ENCODE data around the gene RAI14. TPM values are rescaled to one million over a fixed set of nuclear protein-coding genes. Genes with fewer than 3 reads are reported as not detected.

The RAI14 gene
- 82.7 and 125 TPM in 2 replicates for total RNA-seq
- 98.7 and 128 TPM in 2 replicates for polyA plus RNA-seq
- polyA plus RNA-seq (2012) = 98.4 and 101 TPM in 2 replicates
- polyA minus RNA-seq (ENCODE audit: low replicate concordance) = 542 and 706 TPM in 2 replicates

DNA sequence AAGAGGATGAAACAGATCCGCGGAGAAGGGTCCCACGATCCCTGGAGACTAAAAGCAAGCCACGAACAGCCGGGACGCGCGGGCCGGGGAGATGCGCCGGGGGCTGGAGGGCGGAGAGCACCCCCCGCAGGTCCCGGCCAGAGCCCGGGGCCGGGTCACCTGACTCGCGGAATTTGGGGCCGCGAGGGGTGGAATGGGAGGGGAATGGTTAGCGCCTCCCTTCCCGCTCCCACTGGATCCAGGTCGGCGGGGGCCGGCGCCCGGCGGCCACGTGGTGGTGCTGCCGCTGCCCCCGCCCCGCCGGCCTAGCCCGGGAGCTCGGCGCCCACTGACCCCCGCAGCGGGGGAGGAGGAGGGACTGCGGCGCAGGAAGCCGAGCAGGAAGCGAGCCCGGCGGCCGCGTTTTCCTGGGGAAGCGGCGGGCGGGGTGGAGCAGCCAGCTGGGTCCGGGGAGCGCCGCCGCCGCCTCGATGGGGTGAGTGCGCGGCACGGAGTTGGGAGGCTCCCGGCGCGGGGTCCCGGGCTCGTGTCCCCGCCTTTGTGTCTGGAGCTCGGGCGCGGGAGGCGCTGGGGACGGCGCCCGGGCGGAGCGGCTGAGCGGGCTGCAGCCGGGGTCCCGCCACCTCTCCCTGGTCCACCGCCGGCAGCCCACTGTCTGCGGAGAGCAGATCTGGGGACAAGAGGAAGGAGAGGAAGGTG is at the start of gene RAI14:
Gene RAI14, plus strand, starts transcription at position 328 of the 699 bp plus-strand sequence. CDS start 30,592 bp downstream, outside the sequence.
- H3K36me3 ChIP-seq (ENCODE audit: control insufficient read depth, insufficient read depth, low read length) = no peaks in the 10 kb centered on the region
- peaks cover 43% of the 10 kb centered on the region for H3K79me2 ChIP-seq (ENCODE audit: control insufficient read depth, insufficient read depth, low read length)
- peaks cover 18% of the 10 kb centered on the region for H3K4me1 ChIP-seq (ENCODE audit: control insufficient read depth, extremely low read depth, insufficient read depth, low read length)
- peak within 1 kb of the TSS; percentile 63 for H2AFZ ChIP-seq (ENCODE audit: low read length)
- H4K20me1 ChIP-seq (ENCODE audit: control insufficient read depth, extremely low read depth, insufficient read depth, low read length) = no peaks in the 10 kb centered on the region
- no peaks in the 10 kb centered on the region for H3K9me3 ChIP-seq (ENCODE audit: control insufficient read depth, insufficient read depth, low read depth, low read length)
- TF ChIP-seq CTCF (conservative IDR thresholded peaks at IDR 0.05 in 1 of 2, IDR thresholded peaks at IDR 0.05 in 1 of 2; ENCODE audit: low read depth in 1 of 2, low read length in 2 of 2) (no peak), EZH2 (IDR thresholded peaks at IDR 0.05; ENCODE audit: low read length, missing control alignments) (no peak)
- peak within 1 kb of the TSS; percentile 77 to 94 (median 78) for H3K4me3 ChIP-seq (replicated peaks in 1 of 4; ENCODE audit: control extremely low read depth in 1 of 4, insufficient read depth in 1 of 4, low read depth in 3 of 4, low read length in 4 of 4)
- DNase-seq (ENCODE audit: low read depth in 2 of 2) = peak; percentile 81 to 87
- H3K9ac ChIP-seq (ENCODE audit: insufficient read depth, low read length) = peak within 1 kb of the TSS; percentile 92
- H3K4me2 ChIP-seq (ENCODE audit: extremely low read depth, insufficient read depth, low read length) = peak within 1 kb of the TSS; percentile 84
- H3K27ac ChIP-seq (ENCODE audit: insufficient read depth, low read length) = peak within 1 kb of the TSS; percentile 85
- H3K27me3 ChIP-seq (ENCODE audit: control insufficient read depth, insufficient read depth, low read length) = no peaks in the 10 kb centered on the region

DNA sequence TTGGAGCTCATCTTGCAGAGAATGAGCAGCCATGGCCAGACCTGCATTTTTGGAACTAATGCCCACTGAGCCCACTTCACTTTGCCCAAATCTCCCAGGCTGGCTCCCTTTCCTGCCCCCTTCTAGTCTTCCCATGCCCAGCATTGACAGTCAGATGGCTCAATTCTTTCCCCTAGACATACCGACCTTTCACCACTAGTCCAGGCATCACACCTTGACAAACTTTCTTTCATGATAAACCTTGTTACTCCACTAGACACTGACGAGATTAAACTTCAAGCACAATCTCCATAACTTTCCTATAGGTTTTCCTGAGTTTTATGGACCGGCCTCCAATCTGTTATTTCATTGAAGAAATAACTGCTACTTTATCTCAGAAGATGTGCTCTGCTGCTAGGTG is 47.8 kb upstream of the RAI14 start:
- Histone ChIP-seq H3K9me3 (ENCODE audit: control insufficient read depth, insufficient read depth, low read depth, low read length) (no peaks in the 10 kb centered on the region), H3K9ac (ENCODE audit: insufficient read depth, low read length) (no peak overlapping the region), H3K27ac (ENCODE audit: insufficient read depth, low read length) (peak overlapping the region; percentile 81), H3K4me3 (replicated peaks in 1 of 4; ENCODE audit: control extremely low read depth in 1 of 4, insufficient read depth in 1 of 4, low read depth in 3 of 4, low read length in 4 of 4) (no peak overlapping the region), H3K4me2 (ENCODE audit: extremely low read depth, insufficient read depth, low read length) (peak overlapping the region; percentile 51), H2AFZ (ENCODE audit: low read length) (no peak overlapping the region), H4K20me1 (ENCODE audit: control insufficient read depth, extremely low read depth, insufficient read depth, low read length) (no peaks in the 10 kb centered on the region), H3K79me2 (ENCODE audit: control insufficient read depth, insufficient read depth, low read length) (no peaks in the 10 kb centered on the region), H3K27me3 (ENCODE audit: control insufficient read depth, insufficient read depth, low read length) (no peaks in the 10 kb centered on the region), H3K36me3 (ENCODE audit: control insufficient read depth, insufficient read depth, low read length) (no peaks in the 10 kb centered on the region), H3K4me1 (ENCODE audit: control insufficient read depth, extremely low read depth, insufficient read depth, low read length) (peaks cover 18% of the 10 kb centered on the region)
- no peak for DNase-seq (ENCODE audit: low read depth in 2 of 2)
- TF ChIP-seq CTCF (conservative IDR thresholded peaks at IDR 0.05 in 1 of 2, IDR thresholded peaks at IDR 0.05 in 1 of 2; ENCODE audit: low read depth in 1 of 2, low read length in 2 of 2) (no peak), EZH2 (IDR thresholded peaks at IDR 0.05; ENCODE audit: low read length, missing control alignments) (no peak)

GRCh38 chr5:34608859-34609648 is 47.1 kb upstream of the RAI14 start:
- Histone ChIP-seq H3K4me3 (replicated peaks in 1 of 4; ENCODE audit: control extremely low read depth in 1 of 4, insufficient read depth in 1 of 4, low read depth in 3 of 4, low read length in 4 of 4) (no peak overlapping the region), H3K36me3 (ENCODE audit: control insufficient read depth, insufficient read depth, low read length) (no peaks in the 10 kb centered on the region), H3K4me1 (ENCODE audit: control insufficient read depth, extremely low read depth, insufficient read depth, low read length) (peaks cover 18% of the 10 kb centered on the region), H3K27me3 (ENCODE audit: control insufficient read depth, insufficient read depth, low read length) (no peaks in the 10 kb centered on the region), H2AFZ (ENCODE audit: low read length) (no peak overlapping the region), H3K9me3 (ENCODE audit: control insufficient read depth, insufficient read depth, low read depth, low read length) (no peaks in the 10 kb centered on the region), H3K9ac (ENCODE audit: insufficient read depth, low read length) (no peak overlapping the region), H3K79me2 (ENCODE audit: control insufficient read depth, insufficient read depth, low read length) (no peaks in the 10 kb centered on the region), H3K27ac (ENCODE audit: insufficient read depth, low read length) (peak overlapping the region; percentile 81), H3K4me2 (ENCODE audit: extremely low read depth, insufficient read depth, low read length) (peak overlapping the region; percentile 11), H4K20me1 (ENCODE audit: control insufficient read depth, extremely low read depth, insufficient read depth, low read length) (no peaks in the 10 kb centered on the region)
- DNase-seq (ENCODE audit: low read depth in 2 of 2) = peak; percentile 95 to 97
- no peak for TF ChIP-seq CTCF (conservative IDR thresholded peaks at IDR 0.05 in 1 of 2, IDR thresholded peaks at IDR 0.05 in 1 of 2; ENCODE audit: low read depth in 1 of 2, low read length in 2 of 2)
- TF ChIP-seq EZH2 (IDR thresholded peaks at IDR 0.05; ENCODE audit: low read length, missing control alignments) = no peak
